GM21576 (cell line): Measurements from ENCODE around the gene SAFB.
"Not testable (repeated sequence)": the region's sequence is repeated elsewhere in the genome, so short reads cannot be mapped to it uniquely, and the experiment has no call there.

Experiments used
- ATAC-seq: cut with Tn5 transposase; IDR thresholded peaks from one replicate; pipeline ENCODE4 v1.9.1; 2021; ENCODE audit warnings: mild to moderate bottlenecking, moderate library complexity; ENCODE audit not compliant: unreplicated experiment

SAFB gene

GRCh38 chr19:5594521-5594950 is 28.3 kb upstream of the SAFB start:
- ATAC-seq, result no peak

- ATAC-seq, result no peak
Measured at GRCh38 chr19:5595129-5595528, 27.8 kb upstream of the SAFB start.

- ATAC-seq, result no peak
Measured at GRCh38 chr19:5595745-5596144, 27.1 kb upstream of the SAFB start.

DNA sequence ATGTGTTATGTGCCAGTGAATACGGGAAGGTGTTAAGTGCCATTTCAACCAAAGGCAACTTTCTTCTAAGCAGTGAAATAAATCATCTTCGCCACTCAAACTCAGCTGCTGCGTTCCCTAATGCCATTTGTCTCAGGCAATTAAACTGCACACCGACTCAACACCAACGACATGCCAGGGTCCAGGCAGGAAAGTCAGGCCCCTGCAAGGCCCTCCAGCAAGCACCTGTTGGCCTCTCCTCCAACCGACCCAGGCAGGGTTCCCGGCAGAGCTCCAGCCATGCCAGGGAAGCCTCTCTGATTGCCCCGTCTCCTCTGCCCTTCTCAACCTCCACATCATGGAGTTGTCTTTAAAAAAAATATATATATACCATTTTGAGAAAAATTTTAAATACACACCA is 22.1 kb upstream of the SAFB start:
- ATAC-seq, result no peak

DNA sequence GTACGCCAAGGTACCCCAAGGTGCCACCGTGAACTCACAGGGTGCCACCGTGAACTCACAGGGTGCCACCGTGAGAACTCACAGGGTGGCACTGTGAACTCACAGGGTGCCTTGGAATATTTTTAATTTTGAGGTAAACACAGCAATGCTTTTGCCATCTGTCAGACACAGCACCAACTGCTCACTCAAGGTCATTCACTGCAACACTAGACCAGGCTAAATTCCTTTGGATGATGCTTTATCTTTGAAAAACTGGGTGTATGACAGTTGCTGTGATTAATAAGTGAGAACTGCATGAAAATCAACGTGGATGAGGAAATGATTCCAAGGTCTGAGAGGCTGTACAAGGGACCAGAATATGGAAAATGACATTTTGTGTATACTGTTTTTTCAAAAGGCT is 19.3 kb upstream of the SAFB start:
- no peak for ATAC-seq

GRCh38 chr19:5605362-5605761 is 17.5 kb upstream of the SAFB start:
- ATAC-seq, result no peak

DNA sequence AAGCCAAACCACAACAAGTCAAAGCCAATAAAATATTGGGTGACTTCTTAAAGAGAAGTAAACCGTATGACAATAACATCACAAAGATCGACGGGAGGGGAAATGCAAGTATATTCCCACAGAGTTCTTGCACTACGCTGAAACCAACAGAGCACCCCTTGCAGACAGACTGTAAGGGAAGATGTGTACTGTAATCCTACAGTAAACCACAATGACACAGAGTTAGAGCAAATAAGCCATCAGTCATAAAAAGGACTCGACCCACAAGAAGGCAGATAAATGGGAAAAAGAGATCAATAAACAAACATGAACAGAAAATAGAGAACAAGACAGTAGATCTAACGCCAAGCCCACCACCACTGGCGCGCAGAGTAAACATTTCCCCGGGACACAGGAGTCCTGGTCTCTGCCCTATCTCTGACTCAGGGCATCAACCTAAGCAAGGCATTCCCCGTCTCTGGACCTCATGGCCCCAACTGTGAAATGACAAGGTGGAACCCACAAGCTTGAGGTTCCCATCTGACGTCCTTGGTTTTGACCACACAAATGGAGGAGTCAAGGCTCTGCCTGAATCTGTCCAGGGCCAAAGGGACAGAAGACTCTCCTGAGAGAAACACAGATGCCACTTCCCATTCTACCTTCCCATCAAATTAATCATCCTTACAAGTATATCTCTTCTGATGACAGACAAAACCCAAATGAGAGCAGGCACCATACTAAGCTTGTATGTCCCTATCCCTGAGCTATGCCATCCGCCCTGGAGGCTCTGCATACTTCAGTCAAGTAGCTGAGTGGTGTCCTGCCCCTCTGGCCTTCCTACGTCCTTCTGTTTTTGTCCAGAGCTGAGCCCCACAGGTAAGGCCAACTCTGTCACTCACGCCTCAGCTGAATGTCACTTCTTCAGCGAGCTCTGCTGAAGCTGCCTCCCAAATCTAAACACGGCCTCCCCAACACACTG is 15.3 kb upstream of the SAFB start:
- ATAC-seq, result no peak

DNA sequence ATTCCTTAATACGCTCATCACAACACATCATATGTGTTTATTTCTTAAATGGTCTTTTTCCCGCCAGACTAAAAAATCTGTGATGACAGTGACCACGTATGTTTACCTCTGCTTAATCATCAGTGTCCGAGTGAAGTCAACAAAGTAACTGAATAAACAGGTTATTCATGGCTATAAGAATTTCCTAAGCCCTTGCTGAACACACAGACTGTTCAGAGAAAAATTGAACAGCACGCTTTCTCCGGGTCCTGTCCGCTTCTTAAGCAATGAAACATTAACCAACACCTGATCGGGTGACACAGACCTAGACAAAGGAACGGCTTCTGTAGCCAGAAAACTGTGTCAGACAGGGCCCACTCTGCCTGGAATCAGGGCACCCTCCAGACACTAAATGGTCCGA is 14.6 kb upstream of the SAFB start:
- ATAC-seq, result no peak

- ATAC-seq, result not testable (repeated sequence)
Measured at GRCh38 chr19:5608766-5609165, 14.1 kb upstream of the SAFB start.

DNA sequence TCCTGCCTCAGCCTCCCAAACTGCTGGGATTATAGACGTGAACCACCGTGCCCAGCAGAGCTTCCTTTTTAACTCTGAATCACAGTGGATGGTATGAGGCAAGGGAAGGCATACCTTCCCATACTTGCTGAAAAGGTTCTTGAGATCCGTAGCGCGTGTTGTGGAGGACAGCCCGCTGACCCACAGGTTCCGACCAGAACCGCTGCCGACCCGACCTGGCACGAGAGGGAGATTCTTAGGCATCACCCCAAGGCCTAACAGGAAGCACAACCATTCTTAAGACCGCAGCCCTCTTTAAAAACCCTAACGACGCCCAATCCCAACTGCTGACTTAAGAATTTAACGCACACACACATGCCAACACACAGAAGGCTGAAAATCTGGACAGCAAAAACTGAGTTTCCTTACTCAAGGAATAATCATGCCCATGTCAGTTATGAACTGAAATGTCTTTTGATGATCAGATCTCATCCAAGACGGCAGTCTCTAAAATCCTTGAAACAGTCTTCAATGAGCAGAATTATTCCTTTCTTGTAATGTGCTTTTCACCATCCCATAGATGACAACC is 12.9 kb upstream of the SAFB start:
- ATAC-seq, result no peak

DNA sequence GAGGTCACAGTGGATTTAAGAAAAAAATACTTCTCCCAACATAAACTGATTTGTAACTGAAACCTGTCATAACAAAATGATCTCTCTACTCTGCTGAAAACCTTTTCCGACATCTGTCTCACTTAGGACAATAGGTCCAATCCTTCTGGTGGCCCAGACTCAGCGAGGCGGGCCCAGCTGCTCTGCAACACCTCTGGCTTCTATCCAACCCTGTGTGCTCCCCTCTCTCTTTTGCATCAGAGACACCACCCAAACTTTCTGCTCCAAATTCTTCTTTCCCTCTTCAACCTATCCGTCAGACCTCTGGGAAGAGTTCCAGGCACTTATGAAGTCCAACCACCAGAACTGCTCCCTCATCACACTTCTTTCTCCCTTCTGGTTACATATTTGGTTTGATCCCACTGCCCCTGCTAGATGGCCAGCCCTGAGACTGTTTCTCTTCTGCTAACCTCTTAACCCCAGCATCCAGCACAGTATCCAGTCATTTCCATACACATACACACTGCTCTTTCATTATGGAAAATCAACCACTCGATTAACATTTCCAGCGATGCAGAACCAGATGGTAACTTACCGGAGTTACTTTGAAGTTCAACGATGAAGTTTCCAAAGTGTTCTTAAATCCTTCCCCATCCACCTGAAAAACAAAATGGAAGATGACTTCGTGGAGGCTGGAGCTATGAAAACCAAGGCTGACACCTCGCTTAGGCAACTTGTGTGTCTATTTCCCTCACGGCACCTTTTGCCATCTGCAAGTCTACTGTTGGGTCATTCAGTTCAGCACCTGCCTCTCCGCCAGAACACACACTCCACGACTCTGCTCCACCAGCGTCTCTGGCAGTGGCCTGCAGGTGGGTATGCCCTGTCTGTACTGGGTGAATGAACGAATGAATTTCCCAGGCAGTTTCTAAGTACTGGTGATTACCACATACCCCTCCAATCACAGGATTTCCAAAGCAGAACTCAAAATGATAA is 9.7 kb upstream of the SAFB start:
- no peak for ATAC-seq

DNA sequence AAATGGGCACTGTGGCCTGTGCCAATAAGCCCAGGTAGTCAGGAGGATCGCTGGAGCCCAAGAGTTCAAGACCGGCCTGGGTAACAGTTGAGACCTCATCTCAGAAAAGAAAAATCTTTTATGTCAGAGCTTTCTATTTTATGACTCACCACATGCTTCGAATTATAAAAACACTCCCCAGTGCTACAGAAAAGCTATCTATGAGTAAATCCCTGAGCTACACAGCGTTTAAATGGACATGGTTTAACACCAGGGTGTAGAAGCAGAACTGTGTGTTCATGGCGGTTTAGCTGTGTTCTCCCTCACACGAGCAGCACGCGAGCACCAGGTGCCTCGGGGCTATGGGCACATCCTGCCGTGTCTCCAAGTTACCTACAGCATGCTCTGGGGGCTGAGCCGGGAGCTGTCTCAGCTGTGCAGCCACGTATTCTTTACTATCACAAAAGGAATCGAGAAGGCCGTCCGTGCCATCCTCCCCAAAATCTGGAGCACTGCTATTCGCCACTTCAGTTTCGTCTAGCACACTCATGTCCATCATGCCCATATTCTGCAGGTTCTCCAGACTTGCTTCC is 7.0 kb upstream of the SAFB start:
- no peak for ATAC-seq

GRCh38 chr19:5617080-5617479 is 5.8 kb upstream of the SAFB start:
- ATAC-seq, result no peak

- no peak for ATAC-seq
Measured at GRCh38 chr19:5618591-5618990, 4.3 kb upstream of the SAFB start.

DNA sequence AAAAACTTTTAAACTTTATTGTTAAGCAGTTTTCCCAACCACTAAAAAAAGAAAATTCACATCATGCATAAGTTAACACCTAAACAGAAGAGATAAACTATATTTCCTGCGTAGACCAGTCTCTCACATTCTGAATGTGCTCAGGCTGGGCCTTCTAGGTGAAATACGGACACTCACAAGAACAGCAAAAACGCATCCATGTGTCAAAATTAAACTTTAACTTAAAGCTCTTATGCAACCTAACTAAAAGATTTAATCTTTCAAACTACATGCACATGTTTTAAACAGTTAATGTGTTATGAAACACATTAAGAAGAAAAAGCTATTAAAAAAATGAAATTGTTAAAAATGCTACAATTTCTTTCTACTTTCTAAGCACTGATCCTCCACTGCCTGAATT is 2.9 kb upstream of the SAFB start:
- no peak for ATAC-seq

DNA sequence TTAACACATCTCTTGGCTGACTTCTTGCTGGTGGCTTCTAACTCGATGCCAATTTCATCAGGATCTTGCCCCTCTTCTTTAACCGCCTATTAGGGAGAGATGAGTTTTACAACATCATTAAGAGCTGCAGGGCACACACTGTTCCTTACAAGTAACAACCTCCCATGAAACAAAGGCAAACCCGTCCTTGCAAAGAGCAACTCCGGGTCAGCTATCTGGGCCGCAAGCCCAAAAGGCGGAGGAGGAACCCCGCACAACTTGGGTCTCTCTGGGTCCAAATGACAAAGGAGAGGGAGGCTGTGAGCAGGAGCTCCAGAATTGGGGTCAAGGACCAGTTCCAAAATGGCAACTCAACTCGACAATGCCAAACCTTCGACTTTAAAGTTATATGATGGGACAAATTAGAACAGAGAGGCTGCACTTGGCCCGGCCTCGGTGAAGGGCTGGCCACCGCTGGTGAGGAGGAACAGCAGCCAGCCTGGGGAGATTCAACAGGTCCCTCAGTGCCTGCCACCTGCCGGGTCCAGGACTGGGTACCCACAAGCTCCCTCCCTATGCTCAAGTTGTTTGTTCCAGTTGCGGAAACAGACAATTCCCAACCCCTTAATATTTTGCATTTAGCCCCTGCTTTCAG is 1.5 kb upstream of the SAFB start:
- ATAC-seq, result no peak

- no peak for ATAC-seq
Measured at GRCh38 chr19:5621945-5622464, 878 bp upstream of the SAFB start.

DNA sequence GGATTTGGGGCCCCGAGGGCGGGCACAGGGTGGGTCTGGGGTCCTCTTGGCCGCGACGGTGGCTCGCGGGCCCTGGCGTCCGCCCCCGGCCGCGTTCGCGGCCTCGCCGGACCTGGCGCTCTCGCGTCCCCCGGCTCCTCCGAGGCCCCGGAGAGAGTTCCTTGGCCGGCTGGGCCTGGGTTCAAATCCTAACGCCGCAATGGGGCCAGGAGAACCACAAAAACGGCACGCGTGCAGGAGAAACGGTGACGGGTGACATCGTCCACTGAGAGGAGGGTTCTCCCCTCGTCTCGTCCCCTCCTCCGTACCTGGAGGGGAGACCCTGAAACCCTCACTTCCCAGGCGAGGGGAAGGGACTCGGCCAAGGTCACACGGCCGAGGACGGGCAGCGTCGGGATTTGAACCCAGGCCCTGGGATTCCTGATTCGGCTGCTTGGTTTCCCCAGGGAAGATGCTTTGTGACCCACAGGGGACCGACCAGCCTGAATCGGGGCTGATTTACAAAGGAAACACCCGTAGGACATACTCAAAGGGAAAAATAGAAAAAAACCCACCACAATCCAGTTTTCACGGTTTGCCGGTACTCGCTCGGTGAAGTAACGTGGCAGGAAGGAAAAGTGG is 624 bp downstream of the SAFB start:
- ATAC-seq, result no peak

- ATAC-seq, result no peak
Measured at GRCh38 chr19:5624018-5624663, 1.3 kb downstream of the SAFB start.
